Calu3 (cell line): ENCODE measurements around the gene INAVA. TPM values are rescaled to one million over a fixed set of nuclear protein-coding genes. Genes with fewer than 3 reads are reported as not detected.

ENCODE experiments used
- BruUV-seq: library from RNA; stranded (reverse); fragments of 400-500 nt; replicated peaks from 2 replicates; lab custom pipeline; 2021; lab: Mats Ljungman, UMichigan
- CTCF ChIA-PET: fragments of 300-600 bp; sonication (Branson Sonifier 250); formaldehyde crosslinking; loops from one replicate; lab custom pipeline; 2022; ENCODE audit warnings: antibody characterized with exemption; lab: Charles Lee
- DNase-seq: peaks from one replicate; pipeline ENCODE4 v3.0.0; 2022
- H3K27ac Mint-ChIP-seq: one replicate; pipeline ENCODE4 v1.8.0; 2022; ENCODE audit warnings: mixed read lengths; ENCODE audit not compliant: unreplicated experiment
- H3K27me3 Mint-ChIP-seq: one replicate; pipeline ENCODE4 v1.8.0; 2022; ENCODE audit warnings: mixed read lengths; ENCODE audit not compliant: unreplicated experiment
- H3K36me3 Mint-ChIP-seq: one replicate; pipeline ENCODE4 v1.8.0; 2022; ENCODE audit warnings: mild to moderate bottlenecking, moderate library complexity, mixed read lengths; ENCODE audit not compliant: insufficient read depth, unreplicated experiment
- H3K4me1 Mint-ChIP-seq: one replicate; pipeline ENCODE4 v1.8.0; 2022; ENCODE audit warnings: mild to moderate bottlenecking, low read depth, mixed read lengths; ENCODE audit not compliant: unreplicated experiment
- H3K4me3 Mint-ChIP-seq: one replicate; pipeline ENCODE4 v1.8.0; 2022; ENCODE audit warnings: mild to moderate bottlenecking, low read depth, moderate library complexity, mixed read lengths; ENCODE audit not compliant: unreplicated experiment
- H3K9me3 Mint-ChIP-seq: one replicate; pipeline ENCODE4 v1.8.0; 2022; ENCODE audit warnings: low read depth, mixed read lengths; ENCODE audit not compliant: unreplicated experiment
- CTCF ChIP-seq: fragments of 200-600 bp; IDR thresholded peaks from one replicate; pipeline ENCODE4 v1.8.0; 2022; ENCODE audit warnings: antibody characterized with exemption; ENCODE audit not compliant: unreplicated experiment
- intact Hi-C: fragments of 100-400 bp; cut with micrococcal nuclease; formaldehyde crosslinking; loops from one replicate; pipeline ENCODE4 v1.10.0; 2022; ENCODE audit not compliant: unreplicated experiment
- total RNA-seq: library from RNA; stranded (reverse); gene quantifications from 2 replicates; pipeline ENCODE4 v1.2.3, GENCODE V29; 2022

INAVA gene
- total RNA-seq, 1 experiment from 2014 or later: 175 TPM

- peak; percentile 55 for DNase-seq
- TF ChIP-seq CTCF: no peak
- H3K36me3 Mint-ChIP-seq: peaks cover 100% of the 10 kb centered on the region
- peaks cover 61% of the 10 kb centered on the region for H3K4me1 Mint-ChIP-seq
- H3K4me3 Mint-ChIP-seq: peak overlapping the region; percentile 99
- CTCF ChIA-PET: interaction anchor here (0.8 to 1.5 kb wide), 9 partner anchors 8 to 274 kb away, joined by 3 to 9 read pairs (median 5); no protein-coding TSS in a partner anchor
- H3K27ac Mint-ChIP-seq: peak overlapping the region; percentile 89
- intact Hi-C loops: no loop called here
- BruUV-seq: no TSS peak
- no peaks in the 10 kb centered on the region for H3K27me3 Mint-ChIP-seq
- H3K9me3 Mint-ChIP-seq: no peaks in the 10 kb centered on the region
These were observed 1.3 kb downstream of the INAVA start for GRCh38 chr1:200895801-200896530.

GRCh38 chr1:200896531-200897196, 2.0 kb downstream of the INAVA start:
- Mint-ChIP-seq H3K27me3 (no peaks in the 10 kb centered on the region), H3K4me1 (peaks cover 68% of the 10 kb centered on the region), H3K4me3 (peak overlapping the region; percentile 99), H3K9me3 (no peaks in the 10 kb centered on the region), H3K36me3 (peaks cover 100% of the 10 kb centered on the region), H3K27ac (peak overlapping the region; percentile 89)
- peak; percentile 97 for DNase-seq
- BruUV-seq: TSS peak; percentile 49
- CTCF ChIA-PET: interaction anchor here (0.8 to 1.5 kb wide), 8 partner anchors 8 to 274 kb away, joined by 3 to 9 read pairs (median 6); no protein-coding TSS in a partner anchor
- no peak for TF ChIP-seq CTCF
- intact Hi-C loops: no loop called here

- no peak for DNase-seq
- H3K27ac Mint-ChIP-seq: peak overlapping the region; percentile 89
- peaks cover 69% of the 10 kb centered on the region for H3K4me1 Mint-ChIP-seq
- TF ChIP-seq CTCF: no peak
- H3K36me3 Mint-ChIP-seq: peaks cover 100% of the 10 kb centered on the region
- BruUV-seq: no TSS peak
- H3K4me3 Mint-ChIP-seq: peak overlapping the region; percentile 99
- no peaks in the 10 kb centered on the region for H3K27me3 Mint-ChIP-seq
- CTCF ChIA-PET: interaction anchor here (0.9 to 1.5 kb wide), 6 partner anchors 8 to 145 kb away, joined by 3 to 9 read pairs (median 6); no protein-coding TSS in a partner anchor
- H3K9me3 Mint-ChIP-seq: no peaks in the 10 kb centered on the region
- intact Hi-C loops: no loop called here
These were observed 2.6 kb downstream of the INAVA start for GRCh38 chr1:200897259-200897658.

GRCh38 chr1:200899015-200899386, 4.3 kb downstream of the INAVA start:
- CTCF ChIA-PET: no interaction called here
- intact Hi-C loops: no loop called here
- Mint-ChIP-seq H3K36me3 (peaks cover 100% of the 10 kb centered on the region), H3K4me3 (no peak overlapping the region), H3K27me3 (no peaks in the 10 kb centered on the region), H3K4me1 (peaks cover 57% of the 10 kb centered on the region), H3K27ac (peak overlapping the region; percentile 72), H3K9me3 (no peaks in the 10 kb centered on the region)
- TF ChIP-seq CTCF: no peak
- no TSS peak for BruUV-seq
- no peak for DNase-seq
